ENCODE data around the gene SEC23A. TPM values are rescaled to one million over a fixed set of nuclear protein-coding genes. Genes with fewer than 3 reads are reported as not detected.
"Not testable (repeated sequence)": the region's sequence is repeated elsewhere in the genome, so short reads cannot be mapped to it uniquely, and the experiment has no call there.

The SEC23A gene
- total RNA-seq, 2 donors from 2014 or later: 184 to 186 TPM

- Histone ChIP-seq H3K9me3 (no peaks in the 10 kb centered on the region), H3K4me1 (ENCODE audit: control insufficient read depth in 1 of 2, low read depth in 2 of 2) (no peaks in the 10 kb centered on the region), H3K27me3 (replicated peaks; ENCODE audit: insufficient read depth) (no peaks in the 10 kb centered on the region), H3K27ac (no peak overlapping the region), H3K4me3 (no peak overlapping the region), H3K36me3 (peaks cover 6% of the 10 kb centered on the region)
- DNase-seq (ENCODE audit: low spot score) (no peak), ATAC-seq (ENCODE audit: insufficient number of reproducible peaks, low FRiP score, low read depth) (no peak)
- TF ChIP-seq CTCF (IDR thresholded peaks at IDR 0.05): no peak
Observed at GRCh38 chr14:39025250-39025809, 77.7 kb downstream of the SEC23A start.

DNA sequence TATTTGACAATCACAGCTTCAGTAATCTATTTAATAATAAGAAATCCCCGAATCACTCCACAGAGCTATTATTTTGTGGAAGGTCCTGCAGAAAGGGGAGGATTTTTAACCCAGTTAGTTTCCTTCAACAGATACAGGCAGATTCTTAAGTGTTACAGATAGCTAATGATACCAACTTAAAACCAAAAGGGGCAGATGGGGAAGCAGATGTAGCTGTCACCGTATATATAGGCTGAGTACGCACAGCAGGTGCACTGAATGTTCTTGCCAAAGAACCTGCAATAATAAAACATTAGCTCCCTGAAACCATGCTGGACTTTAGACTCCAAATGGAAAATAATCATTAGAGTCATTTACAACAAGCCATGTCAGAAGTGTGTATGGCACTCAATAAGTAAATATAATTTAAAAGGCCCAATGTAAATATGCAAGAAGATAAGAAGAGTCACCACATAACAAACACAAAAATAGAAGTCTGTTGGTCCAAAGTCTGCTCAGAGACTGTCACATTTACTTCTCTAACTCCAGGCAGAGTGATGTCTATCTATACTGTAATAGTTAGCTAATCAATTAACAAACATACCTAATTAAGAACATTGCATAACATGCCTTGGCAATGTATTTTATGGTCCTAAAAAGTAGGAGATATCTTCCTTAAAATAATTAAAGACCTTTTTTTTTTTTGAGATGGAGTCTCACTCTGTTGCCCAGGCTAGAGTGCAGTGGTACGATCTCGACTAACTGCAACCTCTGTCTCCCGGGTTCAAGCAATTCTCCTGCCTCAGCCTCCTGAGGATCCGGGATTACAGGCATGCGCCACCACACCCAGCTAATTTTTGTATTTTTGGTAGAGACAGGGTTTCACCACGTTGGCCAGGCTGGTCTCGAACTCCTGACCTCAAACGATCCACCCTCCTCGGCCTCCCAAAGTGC lies 78.8 kb downstream of the SEC23A start:
- H3K36me3 ChIP-seq: no peaks in the 10 kb centered on the region
- no peaks in the 10 kb centered on the region for H3K4me1 ChIP-seq (ENCODE audit: control insufficient read depth in 1 of 2, low read depth in 2 of 2)
- no peaks in the 10 kb centered on the region for H3K9me3 ChIP-seq
- ATAC-seq (ENCODE audit: insufficient number of reproducible peaks, low FRiP score, low read depth) (no peak), DNase-seq (ENCODE audit: low spot score) (no peak)
- no peak overlapping the region for H3K4me3 ChIP-seq
- TF ChIP-seq CTCF (IDR thresholded peaks at IDR 0.05): no peak
- H3K27ac ChIP-seq: no peak overlapping the region
- H3K27me3 ChIP-seq (replicated peaks; ENCODE audit: insufficient read depth): no peaks in the 10 kb centered on the region

- H3K9me3 ChIP-seq; H3K4me1 ChIP-seq (ENCODE audit: control insufficient read depth in 1 of 2, low read depth in 2 of 2); DNase-seq (ENCODE audit: low spot score); H3K36me3 ChIP-seq; H3K27ac ChIP-seq; H3K4me3 ChIP-seq; H3K27me3 ChIP-seq (replicated peaks; ENCODE audit: insufficient read depth); ATAC-seq (ENCODE audit: insufficient number of reproducible peaks, low FRiP score, low read depth): not testable (repeated sequence)
Observed at GRCh38 chr14:39017096-39018016, 85.7 kb downstream of the SEC23A start.

DNA sequence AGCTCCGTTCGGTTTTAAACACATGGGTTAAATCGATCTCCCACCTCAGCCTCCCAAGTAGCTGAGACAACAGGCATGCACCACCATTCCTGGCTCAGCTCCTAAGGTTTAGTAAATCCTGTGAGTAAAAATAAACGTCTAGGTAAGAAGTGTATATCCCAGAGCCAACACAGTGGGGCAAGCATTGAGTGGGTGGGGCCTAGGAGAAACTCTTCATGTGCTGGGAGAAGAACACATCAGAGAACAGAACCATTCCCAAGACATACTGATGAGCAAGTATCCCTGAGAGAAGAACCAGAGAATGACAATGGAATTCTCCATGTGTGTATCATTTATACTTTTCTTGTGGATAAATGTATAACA lies 86.3 kb downstream of the SEC23A start:
- DNase-seq (ENCODE audit: low spot score) (no peak), ATAC-seq (ENCODE audit: insufficient number of reproducible peaks, low FRiP score, low read depth) (no peak)
- no peaks in the 10 kb centered on the region for H3K9me3 ChIP-seq
- H3K36me3 ChIP-seq: no peaks in the 10 kb centered on the region
- no peak overlapping the region for H3K4me3 ChIP-seq
- no peak for TF ChIP-seq CTCF (IDR thresholded peaks at IDR 0.05)
- no peaks in the 10 kb centered on the region for H3K4me1 ChIP-seq (ENCODE audit: control insufficient read depth in 1 of 2, low read depth in 2 of 2)
- no peaks in the 10 kb centered on the region for H3K27me3 ChIP-seq (replicated peaks; ENCODE audit: insufficient read depth)
- no peak overlapping the region for H3K27ac ChIP-seq

DNA sequence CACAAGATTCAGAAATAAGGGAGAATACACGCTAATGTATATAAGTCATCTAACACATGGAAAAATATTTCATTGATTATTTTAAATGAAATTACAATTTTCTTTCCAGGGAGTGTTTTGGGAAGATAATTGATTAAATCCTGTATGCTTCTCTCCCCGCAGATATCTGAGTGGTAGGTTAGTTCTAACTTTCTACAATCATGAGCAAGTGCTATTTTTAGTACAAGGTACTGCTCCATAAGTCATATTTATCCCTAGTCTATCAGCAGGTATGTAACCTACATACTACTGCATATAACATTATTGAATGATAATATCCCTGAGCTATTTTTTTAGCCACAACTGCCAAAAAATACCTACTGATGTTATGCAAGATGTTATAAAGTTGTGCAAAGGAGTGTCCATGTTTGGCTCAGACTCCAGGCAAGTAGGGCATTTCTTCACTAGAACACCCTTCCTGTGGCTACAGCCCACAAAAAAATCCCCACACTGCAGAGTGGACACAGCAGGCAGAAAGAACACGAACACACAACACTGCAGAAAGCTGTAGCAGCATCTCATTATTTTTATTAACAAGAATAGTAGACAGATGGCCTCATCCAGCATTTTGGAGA lies 87.0 kb downstream of the SEC23A start:
- no peaks in the 10 kb centered on the region for H3K27me3 ChIP-seq (replicated peaks; ENCODE audit: insufficient read depth)
- H3K9me3 ChIP-seq: no peaks in the 10 kb centered on the region
- no peak overlapping the region for H3K4me3 ChIP-seq
- no peaks in the 10 kb centered on the region for H3K4me1 ChIP-seq (ENCODE audit: control insufficient read depth in 1 of 2, low read depth in 2 of 2)
- ATAC-seq (ENCODE audit: insufficient number of reproducible peaks, low FRiP score, low read depth): no peak
- TF ChIP-seq CTCF (IDR thresholded peaks at IDR 0.05): no peak
- DNase-seq (ENCODE audit: low spot score): no peak
- no peaks in the 10 kb centered on the region for H3K36me3 ChIP-seq
- no peak overlapping the region for H3K27ac ChIP-seq
